Neural cell (in vitro differentiated cells): ENCODE measurements around the gene OTOA. TPM values are rescaled to one million over a fixed set of nuclear protein-coding genes. Genes with fewer than 3 reads are reported as not detected.
"Not testable (repeated sequence)": the region's sequence is repeated elsewhere in the genome, so short reads cannot be mapped to it uniquely, and the experiment has no call there.

Experiments
- H2AFZ ChIP-seq: fragments of 200-600, 300-800 bp; sonication (generic), shearing (Covaris generic); 2 replicates; pipeline ENCODE4 v1.6.0; 2014; ENCODE audit warnings: low read depth, mild to moderate bottlenecking, antibody characterized with exemption, low read length, moderate library complexity
- H3F3A ChIP-seq: fragments of 200-600 bp; shearing (Covaris generic); 2 replicates; pipeline ENCODE4 v1.6.1; 2016; ENCODE audit warnings: mild to moderate bottlenecking, moderate library complexity, mixed read lengths, antibody characterized with exemption, low read length; ENCODE audit not compliant: insufficient read depth, poor library complexity, severe bottlenecking
- H3K27ac ChIP-seq: fragments of 200-600, 300-800 bp; sonication (generic), shearing (Covaris generic); 2 replicates; pipeline ENCODE4 v1.5.1; 2014; ENCODE audit warnings: mild to moderate bottlenecking, low read length, moderate library complexity
- H3K27me3 ChIP-seq: fragments of 300-800, 200-600 bp; sonication (generic), shearing (Covaris generic); 2 replicates; pipeline ENCODE4 v1.6.0; 2014; ENCODE audit warnings: mild to moderate bottlenecking, low read depth, low read length, moderate library complexity; ENCODE audit not compliant: insufficient read depth
- H3K36me3 ChIP-seq: fragments of 300-800, 200-600 bp; sonication (generic), shearing (Covaris generic); 2 replicates; pipeline ENCODE4 v1.5.1; 2014; ENCODE audit warnings: mild to moderate bottlenecking, antibody characterized with exemption, low read length, moderate library complexity; ENCODE audit not compliant: insufficient read depth
- H3K4me2 ChIP-seq: fragments of 300-800, 200-600 bp; sonication (generic), shearing (Covaris generic); 2 replicates; pipeline ENCODE4 v1.6.0; 2014; ENCODE audit warnings: mild to moderate bottlenecking, low read length
- H3K4me3 ChIP-seq: fragments of 300-800, 200-600 bp; sonication (generic), shearing (Covaris generic); 2 replicates; pipeline ENCODE4 v1.5.1; 2014; ENCODE audit warnings: mild to moderate bottlenecking, low read length, moderate library complexity
- H3K79me2 ChIP-seq: fragments of 200-600 bp; shearing (Covaris generic); replicated peaks from 2 replicates; pipeline ENCODE4 v1.6.0; 2014; ENCODE audit warnings: mild to moderate bottlenecking, low read length, moderate library complexity; ENCODE audit not compliant: insufficient read depth
- H3K9ac ChIP-seq: fragments of 300-800, 200-600 bp; sonication (generic), shearing (Covaris generic); 2 replicates; pipeline ENCODE4 v1.6.1; 2016; ENCODE audit warnings: mild to moderate bottlenecking, low read length, mixed read lengths
- H3K9me2 ChIP-seq: fragments of 200-600 bp; shearing (Covaris generic); 2 replicates; pipeline ENCODE4 v1.6.1; 2016; ENCODE audit warnings: mild to moderate bottlenecking, low read length, mixed read lengths; ENCODE audit not compliant: insufficient read depth
- H3K9me3 ChIP-seq: fragments of 200-600, 300-800 bp; sonication (generic), shearing (Covaris generic); 2 replicates; pipeline ENCODE4 v1.6.1; 2016; ENCODE audit warnings: mild to moderate bottlenecking, mixed run types, low read length, moderate library complexity, mixed read lengths
- H4K20me1 ChIP-seq: fragments of 200-600 bp; shearing (Covaris generic); 2 replicates; pipeline ENCODE4 v1.6.1; 2016; ENCODE audit warnings: mild to moderate bottlenecking, mixed run types; ENCODE audit not compliant: insufficient read depth
- EP300 ChIP-seq: fragments of 450-650 bp; conservative IDR thresholded peaks from 2 replicates; pipeline ENCODE4 v1.6.1; 2014; ENCODE audit warnings: antibody characterized with exemption, mild to moderate bottlenecking, moderate library complexity; ENCODE audit not compliant: poor library complexity, severe bottlenecking
- EZH2 ChIP-seq: fragments of 200-600, 300-800 bp; shearing (Covaris generic), sonication (generic); IDR thresholded peaks from 2 replicates; pipeline ENCODE4 v1.6.1; 2014; ENCODE audit warnings: antibody characterized with exemption, low read length, borderline replicate concordance, mild to moderate bottlenecking; ENCODE audit not compliant: insufficient read depth, poor library complexity, severe bottlenecking
- MXI1 ChIP-seq: fragments of 450-650 bp; conservative IDR thresholded peaks from 2 replicates; pipeline ENCODE4 v1.6.1; 2014; ENCODE audit warnings: antibody characterized with exemption, mild to moderate bottlenecking; ENCODE audit not compliant: poor library complexity, severe bottlenecking
- POLR2AphosphoS5 ChIP-seq: IDR thresholded peaks from 2 replicates; pipeline ENCODE4 v1.6.1; 2012
- RAD21 ChIP-seq: fragments of 450-650 bp; conservative IDR thresholded peaks from 2 replicates; pipeline ENCODE4 v1.6.1; 2014; ENCODE audit warnings: antibody characterized with exemption, mild to moderate bottlenecking, moderate library complexity
- SMC3 ChIP-seq: fragments of 450-650 bp; conservative IDR thresholded peaks from 2 replicates; pipeline ENCODE4 v1.6.1; 2014; ENCODE audit warnings: antibody characterized with exemption, mild to moderate bottlenecking, moderate library complexity; ENCODE audit not compliant: poor library complexity
- TAF1 ChIP-seq: IDR thresholded peaks from 2 replicates; pipeline ENCODE4 v1.6.1; 2012; ENCODE audit warnings: low read depth
- polyA plus RNA-seq: library from polyadenylated mRNA; depleted of rRNA; stranded (reverse); fragments of >200 nt; gene quantifications from 2 replicates; pipeline ENCODE4 v1.2.3, GENCODE V29; 2014
- TF ChIP-seq, protein P1 (sequence below): fragments of 450-650 bp; IDR thresholded peaks from 2 replicates; pipeline ENCODE4 v1.5.1; 2014; ENCODE audit warnings: antibody characterized with exemption, mild to moderate bottlenecking, moderate library complexity; ENCODE audit not compliant: poor library complexity, severe bottlenecking
- TF ChIP-seq, protein P2 (sequence below): IDR thresholded peaks from 2 replicates; pipeline ENCODE4 v1.6.1; 2012; ENCODE audit warnings: borderline replicate concordance

OTOA gene
- polyA plus RNA-seq, 1 donor from 2014 or later = 0.12 TPM

DNA sequence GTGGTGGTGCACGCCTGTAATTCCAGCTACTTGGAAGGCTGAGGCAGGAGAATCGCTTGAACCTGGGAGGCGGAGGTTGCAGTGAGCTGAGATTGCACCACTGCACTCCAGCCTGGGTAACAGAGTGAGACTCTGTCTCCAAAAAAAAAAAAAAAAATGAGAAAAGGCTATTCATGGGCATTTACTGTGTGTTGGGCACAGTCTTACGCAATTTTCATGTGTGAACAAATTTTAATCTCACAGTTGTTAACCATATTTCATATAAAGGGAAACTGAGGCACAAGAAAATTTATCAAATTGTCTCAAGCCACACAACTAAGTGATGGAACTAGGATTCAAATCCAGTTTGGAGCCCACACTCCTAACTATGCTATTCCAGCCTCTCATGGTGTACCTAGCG, 16.9 kb downstream of the OTOA start:
- H3K79me2 ChIP-seq, H3K9me3 ChIP-seq, H3K4me2 ChIP-seq, H3K9ac ChIP-seq, H3K9me2 ChIP-seq, H4K20me1 ChIP-seq, H3K4me3 ChIP-seq, H3K36me3 ChIP-seq, H3F3A ChIP-seq, H3K27me3 ChIP-seq, H3K27ac ChIP-seq, H2AFZ ChIP-seq: not testable (repeated sequence)

DNA sequence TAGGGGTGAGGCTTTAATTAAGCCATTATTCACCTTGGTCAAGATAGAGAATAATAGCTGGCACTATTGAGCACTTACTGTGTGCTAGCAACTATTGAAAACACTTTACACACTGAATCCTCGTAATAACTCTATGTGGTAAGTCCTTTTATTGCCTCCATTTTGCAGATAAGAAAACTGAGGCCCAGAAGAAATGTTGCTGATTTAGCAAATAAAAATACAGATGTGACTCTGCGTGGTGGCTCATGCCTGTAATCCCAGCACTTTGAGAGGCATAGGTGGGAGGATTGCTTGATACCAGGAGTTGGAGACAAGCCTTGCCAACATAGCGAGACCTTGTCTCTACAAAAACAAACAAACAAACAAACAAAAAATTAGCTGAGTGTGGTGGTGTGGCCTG, 19.4 kb downstream of the OTOA start:
- H2AFZ ChIP-seq = no peak overlapping the region
- no peak overlapping the region for H3K27ac ChIP-seq
- no peak overlapping the region for H3K4me2 ChIP-seq
- no peaks in the 10 kb centered on the region for H3K79me2 ChIP-seq
- no peaks in the 10 kb centered on the region for H3K9me3 ChIP-seq
- no peaks in the 10 kb centered on the region for H3K9me2 ChIP-seq
- no peaks in the 10 kb centered on the region for H4K20me1 ChIP-seq
- no peak overlapping the region for H3K4me3 ChIP-seq
- no peak overlapping the region for H3K9ac ChIP-seq
- H3K36me3 ChIP-seq = no peaks in the 10 kb centered on the region
- H3F3A ChIP-seq = no peaks in the 10 kb centered on the region
- TF ChIP-seq EP300 = no peak
- TF ChIP-seq RAD21 = no peak
- TF ChIP-seq, protein P1, sequence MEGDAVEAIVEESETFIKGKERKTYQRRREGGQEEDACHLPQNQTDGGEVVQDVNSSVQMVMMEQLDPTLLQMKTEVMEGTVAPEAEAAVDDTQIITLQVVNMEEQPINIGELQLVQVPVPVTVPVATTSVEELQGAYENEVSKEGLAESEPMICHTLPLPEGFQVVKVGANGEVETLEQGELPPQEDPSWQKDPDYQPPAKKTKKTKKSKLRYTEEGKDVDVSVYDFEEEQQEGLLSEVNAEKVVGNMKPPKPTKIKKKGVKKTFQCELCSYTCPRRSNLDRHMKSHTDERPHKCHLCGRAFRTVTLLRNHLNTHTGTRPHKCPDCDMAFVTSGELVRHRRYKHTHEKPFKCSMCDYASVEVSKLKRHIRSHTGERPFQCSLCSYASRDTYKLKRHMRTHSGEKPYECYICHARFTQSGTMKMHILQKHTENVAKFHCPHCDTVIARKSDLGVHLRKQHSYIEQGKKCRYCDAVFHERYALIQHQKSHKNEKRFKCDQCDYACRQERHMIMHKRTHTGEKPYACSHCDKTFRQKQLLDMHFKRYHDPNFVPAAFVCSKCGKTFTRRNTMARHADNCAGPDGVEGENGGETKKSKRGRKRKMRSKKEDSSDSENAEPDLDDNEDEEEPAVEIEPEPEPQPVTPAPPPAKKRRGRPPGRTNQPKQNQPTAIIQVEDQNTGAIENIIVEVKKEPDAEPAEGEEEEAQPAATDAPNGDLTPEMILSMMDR = no peak
- no peak for TF ChIP-seq EZH2
- TF ChIP-seq POLR2AphosphoS5 = no peak
- TF ChIP-seq MXI1 = no peak
- no peak for TF ChIP-seq SMC3
- TF ChIP-seq TAF1 = no peak
- TF ChIP-seq, protein P2, sequence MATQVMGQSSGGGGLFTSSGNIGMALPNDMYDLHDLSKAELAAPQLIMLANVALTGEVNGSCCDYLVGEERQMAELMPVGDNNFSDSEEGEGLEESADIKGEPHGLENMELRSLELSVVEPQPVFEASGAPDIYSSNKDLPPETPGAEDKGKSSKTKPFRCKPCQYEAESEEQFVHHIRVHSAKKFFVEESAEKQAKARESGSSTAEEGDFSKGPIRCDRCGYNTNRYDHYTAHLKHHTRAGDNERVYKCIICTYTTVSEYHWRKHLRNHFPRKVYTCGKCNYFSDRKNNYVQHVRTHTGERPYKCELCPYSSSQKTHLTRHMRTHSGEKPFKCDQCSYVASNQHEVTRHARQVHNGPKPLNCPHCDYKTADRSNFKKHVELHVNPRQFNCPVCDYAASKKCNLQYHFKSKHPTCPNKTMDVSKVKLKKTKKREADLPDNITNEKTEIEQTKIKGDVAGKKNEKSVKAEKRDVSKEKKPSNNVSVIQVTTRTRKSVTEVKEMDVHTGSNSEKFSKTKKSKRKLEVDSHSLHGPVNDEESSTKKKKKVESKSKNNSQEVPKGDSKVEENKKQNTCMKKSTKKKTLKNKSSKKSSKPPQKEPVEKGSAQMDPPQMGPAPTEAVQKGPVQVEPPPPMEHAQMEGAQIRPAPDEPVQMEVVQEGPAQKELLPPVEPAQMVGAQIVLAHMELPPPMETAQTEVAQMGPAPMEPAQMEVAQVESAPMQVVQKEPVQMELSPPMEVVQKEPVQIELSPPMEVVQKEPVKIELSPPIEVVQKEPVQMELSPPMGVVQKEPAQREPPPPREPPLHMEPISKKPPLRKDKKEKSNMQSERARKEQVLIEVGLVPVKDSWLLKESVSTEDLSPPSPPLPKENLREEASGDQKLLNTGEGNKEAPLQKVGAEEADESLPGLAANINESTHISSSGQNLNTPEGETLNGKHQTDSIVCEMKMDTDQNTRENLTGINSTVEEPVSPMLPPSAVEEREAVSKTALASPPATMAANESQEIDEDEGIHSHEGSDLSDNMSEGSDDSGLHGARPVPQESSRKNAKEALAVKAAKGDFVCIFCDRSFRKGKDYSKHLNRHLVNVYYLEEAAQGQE = no peak
- no peaks in the 10 kb centered on the region for H3K27me3 ChIP-seq

DNA sequence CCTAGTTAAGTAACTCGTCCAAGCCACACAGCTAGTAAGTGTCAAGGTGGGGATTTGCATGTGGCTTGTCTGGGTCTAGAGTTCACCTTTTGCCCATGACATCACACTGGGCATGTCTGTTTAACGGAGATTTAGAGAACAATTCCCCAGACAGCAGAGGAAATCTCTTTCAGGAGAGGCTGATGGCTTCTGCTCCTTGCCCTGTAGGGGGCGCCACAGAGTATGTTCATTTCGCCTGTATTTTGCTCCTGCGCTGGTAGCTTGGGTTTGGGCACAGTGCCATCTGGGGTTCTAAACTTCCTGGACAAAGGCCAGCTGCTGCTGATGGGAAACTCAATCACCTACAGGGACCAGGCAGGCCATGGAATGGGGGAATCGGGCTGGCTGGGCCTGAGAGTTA, 20.4 kb downstream of the OTOA start:
- no peaks in the 10 kb centered on the region for H3F3A ChIP-seq
- H3K4me2 ChIP-seq = no peak overlapping the region
- no peaks in the 10 kb centered on the region for H3K79me2 ChIP-seq
- no peak overlapping the region for H2AFZ ChIP-seq
- no peaks in the 10 kb centered on the region for H4K20me1 ChIP-seq
- no peaks in the 10 kb centered on the region for H3K9me2 ChIP-seq
- H3K27me3 ChIP-seq = no peaks in the 10 kb centered on the region
- no peak overlapping the region for H3K9ac ChIP-seq
- H3K9me3 ChIP-seq = no peaks in the 10 kb centered on the region
- H3K36me3 ChIP-seq = no peaks in the 10 kb centered on the region
- H3K27ac ChIP-seq = no peak overlapping the region
- TF ChIP-seq EZH2 (no peak), MXI1 (no peak), RAD21 (no peak), SMC3 (no peak), EP300 (no peak), TAF1 (no peak), POLR2AphosphoS5 (no peak)
- TF ChIP-seq, protein P1 = no peak
- TF ChIP-seq, protein P2 = no peak
- H3K4me3 ChIP-seq = no peak overlapping the region
